GM18508 (cell line): Measurements from ENCODE around the gene ACO1.
A peak's percentile ranks its signal among the peaks of the same experiment; 100 is the strongest.

Source experiments
- ATAC-seq: cut with Tn5 transposase; IDR thresholded peaks from one replicate; pipeline ENCODE4 v1.9.1; 2021; ENCODE audit warnings: moderate number of reproducible peaks; ENCODE audit not compliant: insufficient read depth, unreplicated experiment

Gene ACO1

DNA sequence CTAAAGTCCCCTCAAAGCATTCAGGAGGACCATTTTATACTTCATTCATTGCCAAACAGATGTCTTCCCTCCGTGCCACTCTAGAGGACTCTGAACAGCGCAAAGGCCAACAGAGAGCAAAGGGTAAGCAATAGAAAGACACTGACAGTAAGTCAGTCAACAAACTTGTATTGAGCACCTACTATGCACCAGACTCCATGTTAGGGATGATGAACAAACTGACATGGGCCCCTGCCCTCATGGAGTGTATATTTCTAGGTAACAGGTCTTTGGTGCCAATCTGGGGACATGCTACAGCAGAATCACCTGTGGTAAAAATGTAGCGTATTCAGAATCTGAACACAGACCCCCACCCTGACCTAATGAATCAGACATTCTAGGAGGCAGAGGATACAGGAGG, 3.5 kb upstream of the ACO1 start:
- no peak for ATAC-seq

DNA sequence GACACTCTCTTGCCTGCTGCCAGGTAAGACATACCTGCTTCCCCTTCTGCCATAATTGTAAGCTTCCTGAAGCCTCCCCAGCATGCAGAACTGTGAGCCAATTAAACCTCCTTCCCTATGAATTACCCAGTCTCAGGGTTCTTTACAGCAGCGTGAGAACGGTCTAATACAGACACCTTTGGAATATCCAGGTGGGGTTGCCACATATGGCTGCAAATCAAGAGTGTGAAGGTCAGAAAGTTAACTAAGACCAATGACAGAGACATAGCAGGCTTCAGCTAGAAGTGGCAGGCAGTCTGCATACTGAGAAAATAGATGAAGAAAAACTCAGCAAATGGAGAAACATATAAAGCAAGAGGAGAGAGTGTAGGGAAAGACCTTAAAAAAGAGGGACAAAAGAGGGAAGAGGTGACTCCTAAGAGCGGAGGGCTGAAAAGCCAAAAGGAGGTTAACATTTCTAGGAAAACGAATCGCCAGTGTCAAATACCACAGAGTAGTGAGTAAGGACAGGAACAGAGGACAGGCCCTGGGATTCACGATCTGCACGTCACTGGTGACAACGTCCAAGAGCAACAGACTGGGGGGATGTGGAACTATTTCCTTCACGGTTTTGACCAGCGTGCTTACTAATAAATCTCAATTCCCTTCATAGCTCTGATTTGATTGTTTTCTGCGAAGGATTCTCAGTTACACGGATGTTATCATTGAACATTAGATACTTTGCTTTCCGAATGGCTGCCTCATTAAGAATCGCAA, 1.7 kb upstream of the ACO1 start:
- ATAC-seq = no peak

DNA sequence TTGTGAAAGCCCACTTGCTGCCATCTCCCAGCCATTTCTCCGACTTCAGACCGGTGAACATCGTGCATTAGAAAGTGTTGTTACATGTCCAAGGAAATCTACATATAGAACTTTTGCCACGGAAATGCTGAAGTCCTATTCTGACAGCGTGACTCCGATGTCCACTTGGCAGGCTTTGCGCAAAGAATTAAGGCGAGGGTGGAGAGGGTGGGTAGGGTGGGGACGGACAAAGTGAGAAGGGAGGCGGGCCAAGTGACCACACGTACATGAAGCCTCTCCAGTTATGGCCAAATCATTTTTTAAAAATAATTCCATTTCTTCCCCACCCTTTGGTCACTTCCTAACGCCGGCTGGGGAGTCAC, 460 bp upstream of the ACO1 start:
- ATAC-seq = peak; percentile 13

DNA sequence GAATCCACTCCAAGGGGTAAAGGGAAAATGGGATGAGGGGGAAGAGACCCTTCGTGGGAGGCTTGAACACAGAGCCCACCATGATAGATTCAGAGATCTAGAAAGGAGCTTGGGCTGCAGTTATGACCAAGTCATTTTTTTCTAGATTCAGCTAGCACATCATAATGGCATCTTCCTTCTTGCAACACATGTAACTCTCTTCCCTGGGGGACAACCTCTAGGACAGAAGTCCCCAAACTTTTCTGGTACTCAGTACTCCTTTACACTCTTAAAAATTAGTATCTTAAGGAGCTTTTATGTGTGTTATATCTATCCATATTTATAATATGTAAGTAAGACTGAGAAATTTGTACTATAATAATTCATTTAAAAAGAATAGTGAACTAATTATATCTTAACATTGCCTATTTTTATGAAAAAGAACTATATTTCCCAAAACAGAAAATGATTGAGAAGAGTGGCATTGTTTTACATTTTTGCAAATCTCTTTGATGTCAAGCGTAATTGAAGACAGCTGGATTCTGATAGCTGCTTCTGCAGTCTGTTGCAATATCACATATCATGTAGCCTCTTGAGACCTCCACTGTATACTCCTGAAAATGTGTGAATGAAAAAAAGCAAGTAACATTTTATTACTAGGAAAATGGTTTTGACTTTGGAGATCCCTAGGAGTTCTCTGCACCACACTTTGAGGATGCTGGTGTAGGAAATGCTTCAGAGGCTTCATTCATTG, 875 bp downstream of the ACO1 start:
- ATAC-seq = no peak

DNA sequence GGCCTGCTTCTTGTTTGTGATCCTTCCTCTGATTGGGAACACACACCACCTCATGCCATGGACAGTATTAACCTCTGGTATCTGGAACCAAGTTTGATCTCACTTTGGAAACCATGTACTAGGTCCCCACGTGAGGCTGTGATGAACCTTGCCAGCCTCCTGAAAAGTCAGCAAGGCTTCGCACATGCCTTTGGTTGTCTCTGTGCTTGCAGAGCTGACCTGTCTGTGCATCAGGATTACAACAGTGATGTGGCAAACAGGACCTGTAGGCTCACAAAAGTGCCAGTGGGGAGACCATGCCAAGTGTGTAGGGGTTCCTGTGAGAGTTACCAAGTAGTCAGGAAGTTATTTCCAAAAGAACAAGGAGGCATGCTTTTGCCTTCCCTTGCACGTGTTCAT, 1.4 kb downstream of the ACO1 start:
- no peak for ATAC-seq

DNA sequence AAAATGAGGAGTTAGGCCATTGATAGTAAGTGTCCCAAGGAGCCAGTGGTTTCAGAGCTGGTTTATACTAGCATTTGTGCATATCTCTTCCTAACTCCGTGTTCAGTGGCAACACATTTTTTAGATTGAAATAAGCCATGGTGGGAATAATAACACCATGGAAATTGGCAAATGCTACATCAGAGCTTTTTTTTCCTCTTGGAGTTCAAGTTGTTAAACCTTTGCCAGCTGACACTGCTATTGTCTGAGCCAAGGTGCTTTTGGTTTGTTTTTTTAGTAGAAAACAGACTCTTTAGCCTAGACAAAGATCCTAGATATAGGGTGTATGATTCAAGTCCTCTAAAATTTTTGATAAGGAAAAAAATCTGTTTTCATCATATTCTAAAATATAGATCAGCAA, 2.8 kb downstream of the ACO1 start:
- no peak for ATAC-seq

DNA sequence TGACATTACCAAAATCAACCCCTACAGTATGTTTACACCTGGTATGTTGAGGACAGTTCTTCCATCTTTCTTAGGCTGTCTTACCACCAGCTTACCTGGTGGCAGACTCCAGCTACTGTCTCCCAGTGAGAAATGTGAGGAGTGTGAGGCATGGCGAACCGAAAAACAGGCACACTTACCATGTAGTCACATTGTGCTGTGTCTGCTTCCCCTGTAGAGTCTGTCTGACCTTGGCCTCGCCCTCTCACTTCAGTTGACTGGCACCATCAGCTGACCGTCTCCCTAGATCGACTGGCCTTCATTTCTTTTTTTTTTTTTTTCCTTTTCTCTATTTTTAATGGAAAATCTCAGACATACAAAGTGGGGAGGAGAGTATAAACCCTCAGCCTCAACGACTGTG, 4.9 kb downstream of the ACO1 start:
- no peak for ATAC-seq

DNA sequence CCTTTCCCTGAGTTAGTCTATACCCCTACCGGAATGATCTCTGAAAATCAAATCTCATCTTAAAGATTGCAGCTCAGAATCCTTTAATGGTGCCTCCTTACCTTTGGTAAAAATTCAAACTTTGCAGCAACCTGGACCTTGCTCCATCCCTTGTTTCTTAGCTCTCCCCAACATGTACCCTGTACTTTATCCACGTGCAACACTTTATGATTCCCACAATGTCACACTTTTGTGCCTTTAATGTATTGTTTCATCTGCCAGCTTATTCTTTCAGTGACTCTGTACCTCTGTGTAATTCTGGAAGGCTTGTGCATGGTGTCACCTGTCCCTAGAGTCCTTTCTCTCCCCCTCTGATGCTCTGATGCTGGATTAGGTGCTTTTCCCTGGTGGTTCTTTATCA, 9.5 kb downstream of the ACO1 start:
- ATAC-seq = no peak

DNA sequence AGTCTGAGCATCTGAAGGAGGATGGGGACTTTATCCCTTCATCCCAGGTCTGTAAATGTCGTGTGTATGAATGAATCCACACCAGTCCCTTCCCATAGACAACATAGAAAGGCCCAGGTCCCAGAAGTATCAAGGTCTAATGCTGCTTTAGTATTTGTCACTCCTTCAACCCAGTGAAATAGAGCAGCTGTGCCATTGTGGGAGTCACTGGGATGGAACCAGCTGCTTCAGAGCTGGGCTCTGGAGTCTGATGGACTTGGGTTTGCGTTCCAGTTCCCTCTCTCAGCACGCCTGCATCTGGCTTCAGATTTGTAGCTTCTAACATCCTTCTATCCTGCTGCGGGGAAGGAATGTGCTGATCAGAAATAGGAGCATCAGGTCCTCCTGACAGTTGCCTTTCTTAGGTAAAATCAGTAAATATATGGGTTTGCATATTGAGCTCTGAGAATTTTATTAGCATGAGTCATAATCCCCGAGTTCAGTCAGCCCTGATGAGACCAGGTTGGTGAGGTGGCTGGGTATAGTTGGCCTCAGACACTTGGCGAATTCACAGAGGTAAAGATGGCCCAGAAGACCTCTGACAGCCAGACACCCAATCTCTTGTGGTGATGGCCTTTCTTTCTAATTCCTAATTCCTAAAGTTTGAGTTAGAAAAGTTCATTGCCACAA, 10.1 kb downstream of the ACO1 start:
- no peak for ATAC-seq

DNA sequence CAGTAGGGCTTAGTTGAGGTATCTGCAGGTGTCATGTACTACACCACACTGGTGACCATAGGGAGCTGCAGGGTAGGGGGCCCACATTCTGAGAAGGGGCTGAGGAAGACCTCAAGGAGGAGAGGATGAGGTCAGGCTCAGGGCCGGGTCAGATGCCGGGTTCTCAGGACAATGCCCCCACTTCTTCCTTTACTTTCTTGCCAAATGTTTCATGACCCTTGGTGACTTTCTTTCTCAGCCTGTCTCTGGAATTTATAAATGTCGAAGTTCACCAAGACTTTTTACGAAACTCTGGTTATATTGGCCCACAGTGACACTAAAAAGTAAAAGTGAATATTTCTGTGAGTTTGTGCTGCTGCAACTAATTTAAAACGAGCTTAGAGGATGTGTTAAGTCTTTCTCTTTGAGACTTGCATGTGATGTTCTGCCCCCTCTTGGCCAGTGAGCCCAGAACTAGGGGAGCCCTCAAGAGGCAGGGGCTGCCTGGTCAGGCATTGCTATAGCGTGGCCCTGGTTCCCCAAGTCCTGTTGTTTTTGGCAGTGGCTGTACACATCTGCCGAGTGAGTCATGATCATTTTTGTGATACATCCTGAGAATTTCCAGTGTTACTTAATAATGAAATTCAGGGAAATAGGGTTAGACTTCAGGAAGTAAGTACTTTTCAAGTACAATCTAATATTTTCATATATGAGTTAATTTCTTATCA, 11.2 kb downstream of the ACO1 start:
- no peak for ATAC-seq

DNA sequence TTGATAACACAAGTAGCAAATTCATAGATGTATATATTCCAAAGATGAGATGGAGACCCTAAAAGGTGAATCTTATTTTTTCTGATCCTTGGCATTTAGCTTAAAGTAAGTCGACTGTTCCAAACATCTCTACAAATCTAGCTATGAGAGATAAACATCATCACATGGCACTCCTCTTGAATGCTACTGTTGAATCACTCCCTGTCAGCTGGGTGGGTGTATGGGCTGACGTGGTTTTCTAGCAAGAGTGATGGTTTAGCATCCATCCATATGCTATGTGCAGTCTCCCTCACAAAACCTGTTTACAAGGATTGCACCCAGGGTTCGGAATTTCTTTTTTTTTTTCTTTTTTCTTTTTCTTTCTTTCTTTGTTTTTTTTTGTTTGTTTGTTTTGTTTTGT, 13.8 kb downstream of the ACO1 start:
- ATAC-seq = no peak

DNA sequence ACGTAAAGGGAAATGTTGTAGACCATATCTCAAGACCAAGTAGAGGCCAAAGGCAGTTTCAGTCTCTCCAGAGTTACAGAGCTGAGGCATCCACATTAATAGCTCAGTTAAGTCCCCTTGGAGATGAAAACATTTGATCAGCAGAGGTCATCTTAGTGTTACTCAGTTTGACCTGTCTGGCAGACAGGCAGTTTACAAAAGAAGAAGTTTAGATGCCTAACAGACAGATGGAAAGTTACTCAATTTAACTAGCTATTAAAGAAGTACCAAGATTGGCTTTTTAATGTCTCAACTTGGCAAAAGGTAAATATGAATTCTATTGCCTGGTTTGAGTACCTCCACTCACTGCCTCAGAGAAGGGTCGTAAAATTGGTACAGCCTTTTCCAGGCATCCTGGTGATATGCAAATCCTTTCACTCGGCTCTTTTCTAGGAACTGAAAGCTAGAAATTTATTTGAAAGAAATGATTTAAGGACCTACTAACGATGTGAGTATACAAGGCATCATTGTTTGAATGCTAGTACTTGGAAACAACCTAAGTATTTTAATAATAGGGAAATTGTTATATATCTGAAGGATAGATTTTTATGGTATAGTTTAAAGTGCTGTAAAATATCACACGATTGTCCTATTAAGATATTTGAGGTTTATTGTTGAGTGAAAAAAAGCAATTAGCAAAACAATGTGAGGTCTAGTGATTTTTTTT, 14.8 kb downstream of the ACO1 start:
- ATAC-seq = no peak

DNA sequence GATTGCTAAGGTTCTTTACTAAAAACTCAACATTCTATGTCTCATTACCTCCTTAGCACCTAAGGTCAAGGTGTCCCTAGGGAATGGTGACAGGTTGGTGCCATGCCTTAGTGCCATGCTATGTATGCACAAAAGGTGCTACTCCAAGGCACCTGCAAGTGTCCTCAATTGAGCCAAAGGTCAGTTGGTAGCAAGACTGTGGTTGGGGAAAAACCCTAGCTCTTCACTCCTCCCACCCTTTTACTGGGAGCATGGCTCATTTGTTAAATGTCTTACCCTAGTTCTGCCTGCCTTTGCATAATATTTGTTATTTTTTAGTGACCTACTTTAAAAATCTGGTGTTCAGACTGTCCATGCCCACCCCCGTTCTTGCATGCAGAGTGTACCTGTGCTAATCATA, 17.0 kb downstream of the ACO1 start:
- no peak for ATAC-seq

DNA sequence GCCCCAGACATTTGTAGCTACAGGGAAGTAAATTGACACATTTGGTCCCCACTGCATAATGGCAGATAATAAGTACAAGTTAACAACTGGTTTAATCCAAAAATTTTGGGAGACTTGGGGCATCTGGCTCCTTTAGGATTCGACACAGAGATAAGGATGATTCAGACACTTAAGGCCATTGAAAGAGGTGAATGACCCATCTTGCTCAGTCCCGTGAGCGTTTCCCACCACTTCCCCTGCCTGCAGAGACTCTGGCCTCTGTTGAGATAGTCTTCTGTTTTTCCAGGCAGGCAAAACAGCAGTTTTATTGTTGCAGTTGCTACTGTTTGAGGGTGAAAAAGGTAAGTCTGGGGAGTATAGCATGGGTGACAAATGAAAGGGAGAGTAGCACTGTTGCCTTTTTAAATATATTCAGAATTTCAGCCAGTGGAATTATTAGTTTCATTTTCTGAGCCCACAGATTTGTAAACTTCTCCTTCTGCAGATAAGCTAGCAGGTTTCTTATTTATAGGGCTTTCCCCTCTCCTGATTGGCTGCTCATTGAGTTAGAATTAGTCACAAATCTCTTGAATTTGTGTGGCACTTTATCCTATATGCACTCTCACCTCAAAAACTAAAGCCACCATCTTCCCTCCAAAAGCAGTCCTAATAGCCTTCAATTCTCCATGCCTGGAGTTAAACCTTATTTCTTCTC, 19.3 kb downstream of the ACO1 start:
- no peak for ATAC-seq

DNA sequence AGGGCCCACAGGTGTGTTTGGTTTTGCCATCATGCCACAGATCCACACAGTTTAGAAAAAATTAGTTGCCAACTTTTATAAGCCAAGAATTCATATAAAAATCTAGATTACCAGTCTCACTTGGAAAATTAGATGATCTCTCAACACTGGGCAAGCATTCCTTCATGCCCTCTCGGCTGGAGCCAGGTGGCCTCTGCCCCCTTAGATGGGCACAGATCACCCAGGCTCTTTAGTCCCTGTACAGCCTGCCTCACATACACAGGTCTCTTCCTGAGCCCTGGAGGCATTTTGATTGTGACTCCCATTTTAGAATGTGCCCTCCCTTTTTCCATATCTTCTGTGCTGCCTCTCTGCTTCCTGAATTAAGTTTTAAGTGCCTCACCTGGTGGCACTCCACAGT, 20.0 kb downstream of the ACO1 start:
- ATAC-seq = no peak

DNA sequence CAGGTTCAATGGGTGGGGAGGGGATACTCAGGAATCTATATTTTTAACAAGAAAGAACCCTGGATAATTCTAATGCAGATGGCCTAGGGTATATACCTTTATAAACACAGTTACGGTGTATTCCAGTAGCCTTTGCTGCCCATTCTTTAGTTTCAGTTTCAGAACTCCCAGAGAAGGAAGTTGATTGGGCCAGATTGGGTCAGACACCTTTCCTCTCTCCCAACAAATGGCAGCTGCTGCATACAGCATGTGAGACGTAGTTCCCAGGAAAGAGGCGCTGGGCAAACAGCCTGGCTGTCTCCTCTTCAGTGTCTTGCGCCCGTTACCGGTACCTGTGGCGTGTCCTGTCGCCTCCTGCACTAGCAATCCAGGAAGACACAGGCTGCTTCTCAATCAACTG, 20.4 kb downstream of the ACO1 start:
- ATAC-seq = no peak

DNA sequence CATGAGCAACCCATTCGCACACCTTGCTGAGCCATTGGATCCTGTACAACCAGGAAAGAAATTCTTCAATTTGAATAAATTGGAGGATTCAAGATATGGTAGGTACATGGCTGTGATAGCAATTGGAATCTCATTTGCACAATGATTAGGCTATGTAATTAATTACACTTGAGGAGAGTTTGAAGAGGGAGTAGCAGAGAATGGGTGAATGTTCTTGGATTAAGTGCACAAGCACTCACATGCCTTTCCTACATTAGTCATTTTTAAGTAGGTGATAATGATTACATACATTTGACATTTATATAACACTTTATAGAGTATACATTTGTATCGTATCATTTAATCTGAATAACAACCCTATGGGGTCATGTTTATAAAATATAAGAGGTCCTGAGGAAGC, 21.1 kb downstream of the ACO1 start:
- ATAC-seq = no peak

DNA sequence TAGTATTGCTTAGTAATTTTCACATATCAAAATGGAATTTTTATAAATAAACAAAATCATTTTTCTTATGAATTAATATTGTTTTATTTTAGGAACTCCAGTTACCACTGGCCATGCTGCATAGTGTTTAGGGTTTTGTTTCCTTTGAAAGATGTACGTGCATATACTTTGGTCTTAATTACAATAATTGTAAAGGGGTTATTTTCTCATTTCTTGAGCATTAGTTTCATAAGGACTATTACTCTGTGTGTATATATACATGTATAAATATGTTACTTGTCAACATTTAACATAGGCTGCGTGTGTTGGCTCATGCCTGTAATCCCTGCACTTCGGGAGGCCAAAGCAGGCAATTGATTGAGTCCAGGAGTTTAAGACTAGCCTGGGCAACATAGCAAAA, 21.6 kb downstream of the ACO1 start:
- no peak for ATAC-seq

DNA sequence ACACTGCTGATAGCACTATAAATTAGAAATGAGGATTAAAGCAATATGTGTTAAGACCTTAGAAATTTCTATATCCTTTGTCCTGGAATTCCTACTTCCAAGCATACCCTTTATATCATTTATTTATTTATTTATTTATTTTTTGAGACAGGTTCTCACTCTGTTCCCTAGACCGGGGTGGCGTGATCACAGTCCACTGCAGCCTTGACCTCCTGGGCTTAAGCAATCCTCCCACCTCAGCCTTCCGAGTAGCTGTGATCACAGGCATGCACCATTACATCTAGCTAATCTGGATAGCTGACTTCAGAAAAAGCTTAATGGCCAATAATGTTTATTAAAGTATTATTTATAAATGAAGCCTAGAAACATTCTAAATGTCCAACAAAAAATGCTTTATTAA, 27.3 kb downstream of the ACO1 start:
- no peak for ATAC-seq

DNA sequence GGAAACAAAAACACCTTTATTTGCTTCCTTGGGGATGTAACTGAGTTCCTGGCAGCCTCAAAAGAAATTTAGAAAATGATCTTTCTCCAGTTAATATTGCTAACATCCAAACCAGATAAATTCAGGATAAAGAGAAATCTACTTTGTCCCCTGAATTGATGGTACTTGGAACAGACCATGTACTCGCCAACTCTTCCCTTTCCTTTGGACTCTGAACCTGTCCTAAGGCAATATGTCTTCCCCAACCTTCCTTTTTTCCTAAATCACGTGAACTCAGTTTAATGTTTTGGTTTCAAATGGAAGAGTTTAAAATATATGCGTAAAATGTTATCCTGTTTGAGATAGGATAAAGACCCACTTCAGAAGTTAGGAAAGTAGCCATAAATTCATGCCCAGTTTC, 28.0 kb downstream of the ACO1 start:
- no peak for ATAC-seq
